Measurements from ENCODE around the gene PDE3A. TPM values are rescaled to one million over a fixed set of nuclear protein-coding genes. Genes with fewer than 3 reads are reported as not detected.

Gene PDE3A
- total and polyA plus RNA-seq, 2 donors = 1.1 to 2.2 TPM

- WGBS = 88% methylated on average over 5 of the region's 5 CpGs
- Histone ChIP-seq H3K27me3 (ENCODE audit: control insufficient read depth in 2 of 2, insufficient read depth in 1 of 2, low read length in 1 of 2) (no peaks in the 10 kb centered on the region), H3K4me1 (ENCODE audit: control insufficient read depth in 2 of 2, insufficient read depth in 2 of 2, low read length in 2 of 2) (no peaks in the 10 kb centered on the region), H3K36me3 (ENCODE audit: control insufficient read depth in 2 of 2, insufficient read depth in 2 of 2, low read length in 1 of 2) (no peaks in the 10 kb centered on the region), H3K27ac (ENCODE audit: low read depth in 1 of 2, low read length in 1 of 2) (no peak overlapping the region), H3K4me3 (ENCODE audit: low read length in 2 of 2) (no peak overlapping the region), H3K9me3 (ENCODE audit: control insufficient read depth in 2 of 2, insufficient read depth in 1 of 2, low read length in 1 of 2) (no peaks in the 10 kb centered on the region)
- no peak for DNase-seq (ENCODE audit: low read depth in 6 of 9, low spot score in 9 of 9)
These were observed 57.9 kb downstream of the PDE3A start for GRCh38 chr12:20426191-20426590.

DNA sequence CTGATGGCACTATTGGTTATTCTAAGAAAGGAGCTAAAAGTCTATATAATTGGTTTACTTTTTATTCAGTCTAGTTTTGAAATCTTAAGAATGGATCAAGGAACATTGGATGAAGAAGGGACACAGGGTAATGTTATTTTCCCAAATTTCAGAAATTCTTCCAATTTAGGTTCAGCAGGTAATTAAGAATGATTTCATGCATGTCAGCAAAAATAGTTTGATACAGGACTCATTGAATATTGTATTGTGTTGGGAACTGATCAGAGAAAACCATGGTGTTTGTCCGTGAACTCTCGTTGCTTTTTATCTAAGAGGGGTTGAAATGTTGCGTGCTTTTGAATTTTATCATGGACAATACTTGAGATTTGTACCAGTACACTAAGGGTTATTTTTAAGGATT, 58.6 kb downstream of the PDE3A start:
- H3K27me3 ChIP-seq (ENCODE audit: control insufficient read depth in 2 of 2, insufficient read depth in 1 of 2, low read length in 1 of 2) = no peaks in the 10 kb centered on the region
- no peak overlapping the region for H3K27ac ChIP-seq (ENCODE audit: low read depth in 1 of 2, low read length in 1 of 2)
- no peak overlapping the region for H3K4me3 ChIP-seq (ENCODE audit: low read length in 2 of 2)
- no peaks in the 10 kb centered on the region for H3K4me1 ChIP-seq (ENCODE audit: control insufficient read depth in 2 of 2, insufficient read depth in 2 of 2, low read length in 2 of 2)
- DNase-seq (ENCODE audit: low read depth in 6 of 9, low spot score in 9 of 9) = no peak
- H3K9me3 ChIP-seq (ENCODE audit: control insufficient read depth in 2 of 2, insufficient read depth in 1 of 2, low read length in 1 of 2) = no peaks in the 10 kb centered on the region
- WGBS = 98% methylated on average over 3 of the region's 3 CpGs
- H3K36me3 ChIP-seq (ENCODE audit: control insufficient read depth in 2 of 2, insufficient read depth in 2 of 2, low read length in 1 of 2) = no peaks in the 10 kb centered on the region

- Histone ChIP-seq H3K27me3 (ENCODE audit: control insufficient read depth in 2 of 2, insufficient read depth in 1 of 2, low read length in 1 of 2) (no peaks in the 10 kb centered on the region), H3K4me3 (ENCODE audit: low read length in 2 of 2) (no peak overlapping the region), H3K9me3 (ENCODE audit: control insufficient read depth in 2 of 2, insufficient read depth in 1 of 2, low read length in 1 of 2) (no peaks in the 10 kb centered on the region), H3K27ac (ENCODE audit: low read depth in 1 of 2, low read length in 1 of 2) (no peak overlapping the region), H3K4me1 (ENCODE audit: control insufficient read depth in 2 of 2, insufficient read depth in 2 of 2, low read length in 2 of 2) (no peaks in the 10 kb centered on the region), H3K36me3 (ENCODE audit: control insufficient read depth in 2 of 2, insufficient read depth in 2 of 2, low read length in 1 of 2) (no peaks in the 10 kb centered on the region)
- DNase-seq (ENCODE audit: low read depth in 6 of 9, low spot score in 9 of 9) = no peak
- WGBS = 95% methylated on average over 2 of the region's 2 CpGs
These were observed 61.5 kb downstream of the PDE3A start for GRCh38 chr12:20429852-20430251.

- no peak overlapping the region for H3K4me3 ChIP-seq (ENCODE audit: low read length in 2 of 2)
- no peaks in the 10 kb centered on the region for H3K36me3 ChIP-seq (ENCODE audit: control insufficient read depth in 2 of 2, insufficient read depth in 2 of 2, low read length in 1 of 2)
- no peaks in the 10 kb centered on the region for H3K9me3 ChIP-seq (ENCODE audit: control insufficient read depth in 2 of 2, insufficient read depth in 1 of 2, low read length in 1 of 2)
- H3K27ac ChIP-seq (ENCODE audit: low read depth in 1 of 2, low read length in 1 of 2) = no peak overlapping the region
- no peaks in the 10 kb centered on the region for H3K4me1 ChIP-seq (ENCODE audit: control insufficient read depth in 2 of 2, insufficient read depth in 2 of 2, low read length in 2 of 2)
- no peak for DNase-seq (ENCODE audit: low read depth in 6 of 9, low spot score in 9 of 9)
- WGBS = 83% methylated on average over 1 of the region's 1 CpG
- H3K27me3 ChIP-seq (ENCODE audit: control insufficient read depth in 2 of 2, insufficient read depth in 1 of 2, low read length in 1 of 2) = no peaks in the 10 kb centered on the region
These were observed 64.0 kb downstream of the PDE3A start for GRCh38 chr12:20432290-20432689.

GRCh38 chr12:20434996-20435395, 66.7 kb downstream of the PDE3A start:
- DNase-seq (ENCODE audit: low read depth in 6 of 9, low spot score in 9 of 9) = no peak
- Histone ChIP-seq H3K27ac (ENCODE audit: low read depth in 1 of 2, low read length in 1 of 2) (no peak overlapping the region), H3K36me3 (ENCODE audit: control insufficient read depth in 2 of 2, insufficient read depth in 2 of 2, low read length in 1 of 2) (no peaks in the 10 kb centered on the region), H3K4me3 (ENCODE audit: low read length in 2 of 2) (no peak overlapping the region), H3K27me3 (ENCODE audit: control insufficient read depth in 2 of 2, insufficient read depth in 1 of 2, low read length in 1 of 2) (no peaks in the 10 kb centered on the region), H3K4me1 (ENCODE audit: control insufficient read depth in 2 of 2, insufficient read depth in 2 of 2, low read length in 2 of 2) (no peaks in the 10 kb centered on the region), H3K9me3 (ENCODE audit: control insufficient read depth in 2 of 2, insufficient read depth in 1 of 2, low read length in 1 of 2) (no peaks in the 10 kb centered on the region)
- WGBS = 88% methylated on average over 3 of the region's 3 CpGs

DNA sequence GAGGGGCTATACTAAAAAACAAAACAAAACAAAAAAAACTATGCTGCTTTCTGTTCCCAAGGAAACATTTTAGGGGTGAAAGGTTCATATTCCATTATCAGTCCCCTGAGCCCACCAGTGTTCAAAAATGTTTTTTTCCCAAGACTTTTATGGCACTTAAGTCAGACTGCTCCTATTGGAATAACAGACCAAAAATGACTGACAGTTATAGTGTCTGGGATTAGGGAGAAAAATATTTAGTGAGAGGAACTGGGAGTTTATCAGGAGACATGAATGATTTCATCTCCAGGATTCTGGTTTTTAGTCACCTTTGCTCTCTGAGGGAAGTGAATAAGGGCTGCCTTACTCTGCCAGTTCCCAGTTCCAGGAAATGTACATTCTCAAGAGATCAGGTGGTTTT, 68.0 kb downstream of the PDE3A start:
- Histone ChIP-seq H3K9me3 (ENCODE audit: control insufficient read depth in 2 of 2, insufficient read depth in 1 of 2, low read length in 1 of 2) (no peaks in the 10 kb centered on the region), H3K27me3 (ENCODE audit: control insufficient read depth in 2 of 2, insufficient read depth in 1 of 2, low read length in 1 of 2) (no peaks in the 10 kb centered on the region), H3K36me3 (ENCODE audit: control insufficient read depth in 2 of 2, insufficient read depth in 2 of 2, low read length in 1 of 2) (no peaks in the 10 kb centered on the region), H3K27ac (ENCODE audit: low read depth in 1 of 2, low read length in 1 of 2) (no peak overlapping the region), H3K4me3 (ENCODE audit: low read length in 2 of 2) (no peak overlapping the region), H3K4me1 (ENCODE audit: control insufficient read depth in 2 of 2, insufficient read depth in 2 of 2, low read length in 2 of 2) (no peaks in the 10 kb centered on the region)
- no peak for DNase-seq (ENCODE audit: low read depth in 6 of 9, low spot score in 9 of 9)

- Histone ChIP-seq H3K4me3 (ENCODE audit: low read length in 2 of 2) (no peak overlapping the region), H3K27ac (ENCODE audit: low read depth in 1 of 2, low read length in 1 of 2) (no peak overlapping the region), H3K9me3 (ENCODE audit: control insufficient read depth in 2 of 2, insufficient read depth in 1 of 2, low read length in 1 of 2) (no peaks in the 10 kb centered on the region), H3K27me3 (ENCODE audit: control insufficient read depth in 2 of 2, insufficient read depth in 1 of 2, low read length in 1 of 2) (no peaks in the 10 kb centered on the region), H3K36me3 (ENCODE audit: control insufficient read depth in 2 of 2, insufficient read depth in 2 of 2, low read length in 1 of 2) (no peaks in the 10 kb centered on the region), H3K4me1 (ENCODE audit: control insufficient read depth in 2 of 2, insufficient read depth in 2 of 2, low read length in 2 of 2) (no peaks in the 10 kb centered on the region)
- DNase-seq (ENCODE audit: low read depth in 6 of 9, low spot score in 9 of 9) = no peak
- WGBS = 94% methylated on average over 2 of the region's 2 CpGs
These were observed 70.0 kb downstream of the PDE3A start for GRCh38 chr12:20438299-20438779.

GRCh38 chr12:20439626-20440025, 71.3 kb downstream of the PDE3A start:
- Histone ChIP-seq H3K9me3 (ENCODE audit: control insufficient read depth in 2 of 2, insufficient read depth in 1 of 2, low read length in 1 of 2) (no peaks in the 10 kb centered on the region), H3K27ac (ENCODE audit: low read depth in 1 of 2, low read length in 1 of 2) (no peak overlapping the region)
- WGBS = 97% methylated on average over 1 of the region's 1 CpG

DNA sequence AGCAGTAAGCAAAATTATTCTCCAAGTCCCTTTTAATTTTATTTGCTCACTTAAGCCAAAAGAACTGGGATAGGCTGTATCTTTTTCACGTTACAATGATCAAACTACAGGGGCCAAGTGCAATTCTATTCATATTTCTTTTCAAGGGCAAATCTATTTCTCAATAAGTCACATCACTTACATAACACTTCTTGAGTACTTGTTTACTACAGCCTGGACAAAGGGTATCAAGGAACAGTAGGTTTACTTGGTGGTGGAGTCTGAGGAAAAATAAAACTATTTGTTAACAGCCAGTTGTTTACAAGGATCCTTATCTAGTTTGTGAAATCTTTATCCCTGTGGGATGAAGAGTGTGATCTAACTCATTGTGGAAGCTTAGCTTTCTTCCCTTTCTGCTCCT, 72.1 kb downstream of the PDE3A start:
- Histone ChIP-seq H3K27ac (ENCODE audit: low read depth in 1 of 2, low read length in 1 of 2) (no peak overlapping the region), H3K36me3 (ENCODE audit: control insufficient read depth in 2 of 2, insufficient read depth in 2 of 2, low read length in 1 of 2) (no peaks in the 10 kb centered on the region), H3K4me3 (ENCODE audit: low read length in 2 of 2) (no peak overlapping the region), H3K27me3 (ENCODE audit: control insufficient read depth in 2 of 2, insufficient read depth in 1 of 2, low read length in 1 of 2) (no peaks in the 10 kb centered on the region), H3K4me1 (ENCODE audit: control insufficient read depth in 2 of 2, insufficient read depth in 2 of 2, low read length in 2 of 2) (no peaks in the 10 kb centered on the region), H3K9me3 (ENCODE audit: control insufficient read depth in 2 of 2, insufficient read depth in 1 of 2, low read length in 1 of 2) (no peaks in the 10 kb centered on the region)
- WGBS = 92% methylated on average over 1 of the region's 1 CpG
- no peak for DNase-seq (ENCODE audit: low read depth in 6 of 9, low spot score in 9 of 9)

More at GRCh38 chr12:20439626-20440025, 71.3 kb downstream of the PDE3A start:
- no peaks in the 10 kb centered on the region for H3K27me3 ChIP-seq (ENCODE audit: control insufficient read depth in 2 of 2, insufficient read depth in 1 of 2, low read length in 1 of 2)
- no peak for DNase-seq (ENCODE audit: low read depth in 6 of 9, low spot score in 9 of 9)
- no peaks in the 10 kb centered on the region for H3K36me3 ChIP-seq (ENCODE audit: control insufficient read depth in 2 of 2, insufficient read depth in 2 of 2, low read length in 1 of 2)
- no peak overlapping the region for H3K4me3 ChIP-seq (ENCODE audit: low read length in 2 of 2)
- no peaks in the 10 kb centered on the region for H3K4me1 ChIP-seq (ENCODE audit: control insufficient read depth in 2 of 2, insufficient read depth in 2 of 2, low read length in 2 of 2)

GRCh38 chr12:20442322-20442721, 74.0 kb downstream of the PDE3A start:
- DNase-seq (ENCODE audit: low read depth in 6 of 9, low spot score in 9 of 9) = no peak
- H3K27me3 ChIP-seq (ENCODE audit: control insufficient read depth in 2 of 2, insufficient read depth in 1 of 2, low read length in 1 of 2) = no peaks in the 10 kb centered on the region
- H3K4me1 ChIP-seq (ENCODE audit: control insufficient read depth in 2 of 2, insufficient read depth in 2 of 2, low read length in 2 of 2) = no peaks in the 10 kb centered on the region
- no peaks in the 10 kb centered on the region for H3K36me3 ChIP-seq (ENCODE audit: control insufficient read depth in 2 of 2, insufficient read depth in 2 of 2, low read length in 1 of 2)
- no peaks in the 10 kb centered on the region for H3K9me3 ChIP-seq (ENCODE audit: control insufficient read depth in 2 of 2, insufficient read depth in 1 of 2, low read length in 1 of 2)
- 85% methylated on average over 6 of the region's 6 CpGs for WGBS
- H3K4me3 ChIP-seq (ENCODE audit: low read length in 2 of 2) = no peak overlapping the region
- no peak overlapping the region for H3K27ac ChIP-seq (ENCODE audit: low read depth in 1 of 2, low read length in 1 of 2)

Data from thymus (tissue), 11 donors.